OCI-LY1 (cell line): ENCODE results near the gene CLEC3A.

Experiments used
- H2AFZ ChIP-seq: fragments of 200-600 bp; sonication (generic), shearing (Covaris generic); 2 replicates; pipeline ENCODE4 v1.6.0; 2014; ENCODE audit warnings: antibody characterized with exemption, mild to moderate bottlenecking, low read length
- H3F3A ChIP-seq: fragments of 200-600 bp; sonication (generic), shearing (Covaris generic); 2 replicates; pipeline ENCODE4 v1.6.0; 2014; ENCODE audit warnings: mild to moderate bottlenecking, antibody characterized with exemption, low read length, moderate library complexity; ENCODE audit not compliant: insufficient read depth
- H3K27ac ChIP-seq: fragments of 200-600 bp; sonication (generic); 2 replicates; pipeline ENCODE4 v1.5.1; 2014; ENCODE audit warnings: low read length, mixed run types, mild to moderate bottlenecking, low read depth; ENCODE audit not compliant: poor library complexity, severe bottlenecking
- H3K27me3 ChIP-seq: fragments of 200-600 bp; sonication (generic); 2 replicates; pipeline ENCODE4 v1.6.0; 2014; ENCODE audit warnings: antibody characterized with exemption, mild to moderate bottlenecking, low read length, moderate library complexity; ENCODE audit not compliant: insufficient read depth
- H3K36me3 ChIP-seq: fragments of 200-600 bp; sonication (generic); 2 replicates; pipeline ENCODE4 v1.6.1; 2014; ENCODE audit warnings: mild to moderate bottlenecking, antibody characterized with exemption, low read length, moderate library complexity, mixed read lengths; ENCODE audit not compliant: insufficient read depth
- H3K4me1 ChIP-seq: fragments of 200-600 bp; sonication (generic); 2 replicates; pipeline ENCODE4 v1.5.1; 2014; ENCODE audit warnings: mild to moderate bottlenecking, low read length, moderate library complexity; ENCODE audit not compliant: insufficient read depth, severe bottlenecking
- H3K4me2 ChIP-seq: fragments of 200-600 bp; sonication (generic), shearing (Covaris generic); 2 replicates; pipeline ENCODE4 v1.6.1; 2014; ENCODE audit warnings: low read length
- H3K4me3 ChIP-seq: fragments of 200-600 bp; sonication (generic); 2 replicates; pipeline ENCODE4 v1.5.1; 2014; ENCODE audit warnings: low read length, low read depth, mild to moderate bottlenecking, mixed read lengths; ENCODE audit not compliant: poor library complexity, severe bottlenecking
- H3K79me2 ChIP-seq: fragments of 200-600 bp; shearing (Covaris generic); 2 replicates; pipeline ENCODE4 v1.6.1; 2016; ENCODE audit warnings: mixed run types, low read length, mixed read lengths; ENCODE audit not compliant: insufficient read depth
- H3K9ac ChIP-seq: fragments of 200-600 bp; sonication (generic), shearing (Covaris generic); 2 replicates; pipeline ENCODE4 v1.6.1; 2014; ENCODE audit warnings: mild to moderate bottlenecking, low read length, mixed read lengths
- H3K9me2 ChIP-seq: fragments of 200-600 bp; sonication (generic), shearing (Covaris generic); 2 replicates; pipeline ENCODE4 v1.6.1; 2014; ENCODE audit warnings: low read depth, mild to moderate bottlenecking, low read length, mixed read lengths
- H3K9me3 ChIP-seq: fragments of 200-600 bp; shearing (Covaris generic); 2 replicates; pipeline ENCODE4 v1.6.1; 2014; ENCODE audit warnings: low read length, mixed read lengths
- H4K20me1 ChIP-seq: fragments of 200-600 bp; sonication (generic), shearing (Covaris generic); 2 replicates; pipeline ENCODE4 v1.6.0; 2016; ENCODE audit warnings: mild to moderate bottlenecking, low read length; ENCODE audit not compliant: insufficient read depth
- EZH2 ChIP-seq: fragments of 200-600 bp; sonication (generic), shearing (Covaris generic); IDR thresholded peaks from 2 replicates; pipeline ENCODE4 v1.8.0; 2017; ENCODE audit warnings: borderline replicate concordance, mixed run types, mild to moderate bottlenecking, antibody characterized with exemption, low read length, moderate library complexity, mixed read lengths
- TF ChIP-seq, protein P1 (sequence below): fragments of 200-600 bp; sonication (generic), shearing (Covaris generic); IDR thresholded peaks from 2 replicates; pipeline ENCODE4 v1.5.1; 2017; ENCODE audit warnings: mild to moderate bottlenecking, antibody characterized with exemption, low read length, moderate library complexity, mixed read lengths

CLEC3A gene

DNA sequence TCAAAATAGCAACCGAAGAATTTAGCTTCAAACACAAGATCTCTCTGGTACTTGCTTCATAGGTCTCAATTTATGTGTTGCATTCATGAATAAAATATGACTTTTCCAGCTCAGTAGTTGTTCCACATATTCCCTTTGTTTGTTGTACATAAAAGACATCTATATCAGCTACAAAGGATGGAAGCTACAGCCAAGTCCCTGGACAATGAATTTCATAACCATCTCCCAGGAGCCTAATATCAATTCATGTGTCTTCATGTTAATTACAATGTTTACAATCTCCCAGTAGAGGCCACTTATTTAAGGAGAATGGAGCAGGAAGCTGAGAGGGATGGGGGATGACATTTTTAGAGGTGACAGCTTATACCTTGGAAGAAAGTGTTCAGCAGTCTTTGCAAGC is 3.3 kb downstream of the CLEC3A start:
- no peak overlapping the region for H3K4me3 ChIP-seq
- H3K9ac ChIP-seq: no peak overlapping the region
- no peak overlapping the region for H2AFZ ChIP-seq
- no peak overlapping the region for H3K4me2 ChIP-seq
- no peaks in the 10 kb centered on the region for H3F3A ChIP-seq
- H3K27ac ChIP-seq: no peak overlapping the region
- no peaks in the 10 kb centered on the region for H3K27me3 ChIP-seq
- no peaks in the 10 kb centered on the region for H3K4me1 ChIP-seq
- no peaks in the 10 kb centered on the region for H3K79me2 ChIP-seq
- H4K20me1 ChIP-seq: no peaks in the 10 kb centered on the region
- H3K36me3 ChIP-seq: no peaks in the 10 kb centered on the region
- TF ChIP-seq, protein P1, sequence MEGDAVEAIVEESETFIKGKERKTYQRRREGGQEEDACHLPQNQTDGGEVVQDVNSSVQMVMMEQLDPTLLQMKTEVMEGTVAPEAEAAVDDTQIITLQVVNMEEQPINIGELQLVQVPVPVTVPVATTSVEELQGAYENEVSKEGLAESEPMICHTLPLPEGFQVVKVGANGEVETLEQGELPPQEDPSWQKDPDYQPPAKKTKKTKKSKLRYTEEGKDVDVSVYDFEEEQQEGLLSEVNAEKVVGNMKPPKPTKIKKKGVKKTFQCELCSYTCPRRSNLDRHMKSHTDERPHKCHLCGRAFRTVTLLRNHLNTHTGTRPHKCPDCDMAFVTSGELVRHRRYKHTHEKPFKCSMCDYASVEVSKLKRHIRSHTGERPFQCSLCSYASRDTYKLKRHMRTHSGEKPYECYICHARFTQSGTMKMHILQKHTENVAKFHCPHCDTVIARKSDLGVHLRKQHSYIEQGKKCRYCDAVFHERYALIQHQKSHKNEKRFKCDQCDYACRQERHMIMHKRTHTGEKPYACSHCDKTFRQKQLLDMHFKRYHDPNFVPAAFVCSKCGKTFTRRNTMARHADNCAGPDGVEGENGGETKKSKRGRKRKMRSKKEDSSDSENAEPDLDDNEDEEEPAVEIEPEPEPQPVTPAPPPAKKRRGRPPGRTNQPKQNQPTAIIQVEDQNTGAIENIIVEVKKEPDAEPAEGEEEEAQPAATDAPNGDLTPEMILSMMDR: no peak
- TF ChIP-seq EZH2: no peak
- H3K9me2 ChIP-seq: no peaks in the 10 kb centered on the region
- no peaks in the 10 kb centered on the region for H3K9me3 ChIP-seq

DNA sequence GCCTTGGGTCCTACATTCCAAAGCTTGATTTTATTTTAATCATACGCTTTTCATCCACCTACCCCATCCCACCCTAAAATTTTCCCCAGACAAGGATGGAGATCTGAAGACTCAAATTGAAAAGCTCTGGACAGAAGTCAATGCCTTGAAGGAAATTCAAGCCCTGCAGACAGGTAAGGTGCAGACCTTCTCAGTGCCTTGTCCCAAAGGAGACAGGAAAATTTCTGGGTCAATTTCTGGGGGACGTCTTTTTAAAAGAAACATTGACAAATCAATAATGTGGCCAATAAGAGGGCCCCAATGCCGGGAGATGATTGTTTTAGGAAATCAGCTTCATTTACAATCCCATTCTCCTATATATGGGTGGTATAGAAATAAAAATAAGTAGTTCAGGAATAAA is 5.7 kb downstream of the CLEC3A start:
- Histone ChIP-seq H2AFZ (no peak overlapping the region), H3K4me1 (no peaks in the 10 kb centered on the region), H3K4me2 (no peak overlapping the region), H3K9me2 (no peaks in the 10 kb centered on the region), H3F3A (no peaks in the 10 kb centered on the region), H4K20me1 (no peaks in the 10 kb centered on the region), H3K4me3 (no peak overlapping the region), H3K27ac (no peak overlapping the region), H3K27me3 (no peaks in the 10 kb centered on the region), H3K9ac (no peak overlapping the region), H3K9me3 (no peaks in the 10 kb centered on the region), H3K79me2 (no peaks in the 10 kb centered on the region), H3K36me3 (no peaks in the 10 kb centered on the region)
- TF ChIP-seq EZH2: no peak
- TF ChIP-seq, protein P1: no peak

DNA sequence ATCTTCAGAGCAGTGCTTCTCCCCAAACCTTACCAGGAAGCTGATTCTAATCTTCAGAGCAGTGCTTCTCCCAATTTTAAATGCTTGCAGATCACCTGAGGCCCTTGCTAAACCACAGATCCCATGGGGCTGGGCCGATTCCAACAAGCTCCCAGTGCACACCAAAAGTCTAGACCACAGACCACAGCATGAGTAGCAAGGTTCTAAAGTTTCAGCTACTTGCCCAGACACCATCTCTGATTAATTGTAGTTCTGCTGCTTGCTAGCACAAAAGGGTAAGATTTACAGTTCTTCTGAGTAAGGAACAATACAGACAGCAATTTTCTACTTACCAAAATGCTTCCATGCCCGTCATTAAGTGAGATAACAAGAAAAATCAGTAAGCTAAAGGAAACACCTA is 12.2 kb downstream of the CLEC3A start:
- Histone ChIP-seq H3K9me2 (no peaks in the 10 kb centered on the region), H3K4me3 (no peak overlapping the region), H3K36me3 (no peaks in the 10 kb centered on the region), H3K9me3 (no peaks in the 10 kb centered on the region), H3K9ac (no peak overlapping the region), H3K79me2 (no peaks in the 10 kb centered on the region), H3K27me3 (no peaks in the 10 kb centered on the region), H2AFZ (no peak overlapping the region), H3F3A (no peaks in the 10 kb centered on the region), H3K27ac (no peak overlapping the region), H3K4me2 (no peak overlapping the region), H4K20me1 (no peaks in the 10 kb centered on the region), H3K4me1 (no peaks in the 10 kb centered on the region)
- TF ChIP-seq, protein P1: no peak
- TF ChIP-seq EZH2: no peak
